Prostate gland (tissue), 2 donors: ENCODE results near the gene ADORA3. TPM values are rescaled to one million over a fixed set of nuclear protein-coding genes. Genes with fewer than 3 reads are reported as not detected.

Experiments
- DNase-seq: peaks from one replicate; pipeline ENCODE4 v3.0.0-alpha.2; 2019; ENCODE audit warnings: low spot score
- H3K27ac ChIP-seq, 2 donors: fragments of 200-600 bp; sonication (generic); 2 replicates each; pipeline ENCODE4 v1.5.1; 2017 to 2019
- H3K27me3 ChIP-seq: fragments of 200-600 bp; sonication (generic); replicated peaks from 2 replicates; pipeline ENCODE4 v1.5.1; 2019; ENCODE audit not compliant: insufficient read depth
- H3K36me3 ChIP-seq, 2 donors: fragments of 200-600 bp; sonication (generic); 1 replicate in 1 of 2; 2 replicates in 1 of 2; pipeline versions ENCODE4 v1.5.1 to v1.8.1; 2017 to 2019
- H3K4me1 ChIP-seq: fragments of 200-600 bp; sonication (generic); replicated peaks from 2 replicates; pipeline ENCODE4 v1.5.1; 2019
- H3K4me3 ChIP-seq, 2 donors: fragments of 200-600 bp; sonication (generic); 2 replicates each; pipeline ENCODE4 v1.5.1; 2017 to 2019
- H3K9me3 ChIP-seq: fragments of 200-600 bp; sonication (generic); 2 replicates; pipeline ENCODE4 v1.5.1; 2017
- CTCF ChIP-seq, 4 experiments: fragments of 200-600 bp in 2 of 4; fragments of 450-650 bp in 2 of 4; sonication (generic) in 2 of 4; IDR thresholded peaks; 1 replicate in 3 of 4; 2 replicates in 1 of 4; pipeline ENCODE4 v1.5.1; 2016 to 2019; ENCODE audit warnings: antibody characterized with exemption in 4 of 4, mild to moderate bottlenecking in 2 of 4, moderate library complexity in 2 of 4
- POLR2A ChIP-seq: fragments of 450-650 bp; IDR thresholded peaks from one replicate; pipeline ENCODE4 v1.6.1; 2016; ENCODE audit warnings: antibody characterized with exemption, mild to moderate bottlenecking
- POLR2AphosphoS5 ChIP-seq: sonication (generic); formaldehyde crosslinking; IDR thresholded peaks from one replicate; pipeline ENCODE4 v1.6.1; 2017; ENCODE audit warnings: antibody characterized with exemption
- WGBS: methylation state at CpG from one replicate; pipeline ENCODE4 v1.1.5; 2018; 5-methylcytosine and 5-hydroxymethylcytosine counted together
- intact Hi-C: fragments of 100-400 bp; cut with DNase I; formaldehyde crosslinking; loops from one replicate; pipeline ENCODE4 v1.14.2; 2022
- total RNA-seq, 2 donors: library from RNA; depleted of rRNA; stranded (reverse); fragments of >200 nt; gene quantifications; one replicate each; pipeline ENCODE4 v1.1.0, GENCODE V29; 2016

ADORA3 gene
- total RNA-seq, 2 donors from 2014 or later, result 2.0 to 2.9 TPM

- Histone ChIP-seq H3K9me3 (no peaks in the 10 kb centered on the region), H3K36me3 (no peaks in the 10 kb centered on the region), H3K4me3 (no peak overlapping the region), H3K4me1 (no peaks in the 10 kb centered on the region), H3K27ac (no peak overlapping the region), H3K27me3 (no peaks in the 10 kb centered on the region)
- intact Hi-C loops, result no loop called here
- DNase-seq, result no peak
- TF ChIP-seq CTCF (IDR thresholded peaks at IDR 0.05) (no peak), POLR2A (no peak), POLR2AphosphoS5 (no peak)
- 52% methylated on average over 2 of the region's 2 CpGs for WGBS
Observed at GRCh38 chr1:111476761-111477309, 26.6 kb downstream of the ADORA3 start.

- Histone ChIP-seq H3K36me3 (no peaks in the 10 kb centered on the region), H3K4me1 (no peaks in the 10 kb centered on the region), H3K4me3 (no peak overlapping the region), H3K27ac (no peak overlapping the region), H3K27me3 (no peaks in the 10 kb centered on the region), H3K9me3 (no peaks in the 10 kb centered on the region)
- TF ChIP-seq POLR2AphosphoS5, result no peak
- TF ChIP-seq CTCF (IDR thresholded peaks at IDR 0.05), result no peak
- no peak for TF ChIP-seq POLR2A
- intact Hi-C loops, result no loop called here
- no peak for DNase-seq
Observed at GRCh38 chr1:111476214-111476613, 27.2 kb downstream of the ADORA3 start.

- H3K4me1 ChIP-seq, result no peaks in the 10 kb centered on the region
Observed at GRCh38 chr1:111475701-111476100, 27.7 kb downstream of the ADORA3 start.

GRCh38 chr1:111474521-111474920, 28.9 kb downstream of the ADORA3 start:
- Histone ChIP-seq H3K4me1 (no peaks in the 10 kb centered on the region), H3K4me3 (no peak overlapping the region), H3K27ac (no peak overlapping the region), H3K9me3 (no peaks in the 10 kb centered on the region), H3K27me3 (no peaks in the 10 kb centered on the region), H3K36me3 (no peaks in the 10 kb centered on the region)
- WGBS, result 74% methylated on average over 4 of the region's 4 CpGs
- intact Hi-C loops, result no loop called here
- TF ChIP-seq POLR2AphosphoS5 (no peak), POLR2A (no peak), CTCF (IDR thresholded peaks at IDR 0.05) (no peak)
- no peak for DNase-seq

More at GRCh38 chr1:111475701-111476100, 27.7 kb downstream of the ADORA3 start:
- Histone ChIP-seq H3K36me3 (no peaks in the 10 kb centered on the region), H3K9me3 (no peaks in the 10 kb centered on the region), H3K4me3 (no peak overlapping the region), H3K27ac (no peak overlapping the region), H3K27me3 (no peaks in the 10 kb centered on the region)
- no peak for DNase-seq
- WGBS, result 78% methylated on average over 5 of the region's 5 CpGs
- intact Hi-C loops, result no loop called here
- TF ChIP-seq CTCF (IDR thresholded peaks at IDR 0.05), result no peak
- no peak for TF ChIP-seq POLR2AphosphoS5
- no peak for TF ChIP-seq POLR2A

GRCh38 chr1:111474106-111474505, 29.3 kb downstream of the ADORA3 start:
- no peak overlapping the region for H3K4me3 ChIP-seq
- no peak overlapping the region for H3K27ac ChIP-seq
- TF ChIP-seq POLR2A (no peak), CTCF (IDR thresholded peaks at IDR 0.05) (no peak), POLR2AphosphoS5 (no peak)
- no peak for DNase-seq
- WGBS, result 75% methylated on average over 5 of the region's 5 CpGs
- no peaks in the 10 kb centered on the region for H3K36me3 ChIP-seq
- no peaks in the 10 kb centered on the region for H3K27me3 ChIP-seq
- H3K9me3 ChIP-seq, result no peaks in the 10 kb centered on the region
- no peaks in the 10 kb centered on the region for H3K4me1 ChIP-seq
- intact Hi-C loops, result no loop called here
